Neural progenitor cell (in vitro differentiated cells): ENCODE results near the gene ATP5MG.

Source experiments
- CTCF ChIP-seq: fragments of 200-600 bp; sonication (generic); IDR thresholded peaks from 2 replicates; pipeline ENCODE4 v1.5.1; 2017; ENCODE audit warnings: antibody characterized with exemption, mild to moderate bottlenecking
- EZH2phosphoT487 ChIP-seq: fragments of 200-600 bp; sonication (generic); IDR thresholded peaks from 2 replicates; pipeline ENCODE4 v1.6.1; 2017; ENCODE audit warnings: antibody characterized with exemption

- TF ChIP-seq CTCF (no peak), EZH2phosphoT487 (no peak)
Measured at GRCh38 chr11:118434123-118434552, 32.7 kb downstream of the ATP5MG start.
